Stimulated activated CD4-positive, alpha-beta T cell treated with anti-CD3 and anti-CD28 coated beads, TNF-alpha, amount 100 ng/mL, for 24 hours (primary cell): ENCODE data around the gene PCDHA10.
A peak's percentile ranks its signal among the peaks of the same experiment; 100 is the strongest.
"Not testable (repeated sequence)": the region's sequence is repeated elsewhere in the genome, so short reads cannot be mapped to it uniquely, and the experiment has no call there.

Experiments used
- DNase-seq, 3 experiments: peaks; one replicate each; pipeline ENCODE4 v3.0.0-alpha.2; 2020; ENCODE audit warnings: low read depth in 3 of 3

PCDHA10 gene, protein sequence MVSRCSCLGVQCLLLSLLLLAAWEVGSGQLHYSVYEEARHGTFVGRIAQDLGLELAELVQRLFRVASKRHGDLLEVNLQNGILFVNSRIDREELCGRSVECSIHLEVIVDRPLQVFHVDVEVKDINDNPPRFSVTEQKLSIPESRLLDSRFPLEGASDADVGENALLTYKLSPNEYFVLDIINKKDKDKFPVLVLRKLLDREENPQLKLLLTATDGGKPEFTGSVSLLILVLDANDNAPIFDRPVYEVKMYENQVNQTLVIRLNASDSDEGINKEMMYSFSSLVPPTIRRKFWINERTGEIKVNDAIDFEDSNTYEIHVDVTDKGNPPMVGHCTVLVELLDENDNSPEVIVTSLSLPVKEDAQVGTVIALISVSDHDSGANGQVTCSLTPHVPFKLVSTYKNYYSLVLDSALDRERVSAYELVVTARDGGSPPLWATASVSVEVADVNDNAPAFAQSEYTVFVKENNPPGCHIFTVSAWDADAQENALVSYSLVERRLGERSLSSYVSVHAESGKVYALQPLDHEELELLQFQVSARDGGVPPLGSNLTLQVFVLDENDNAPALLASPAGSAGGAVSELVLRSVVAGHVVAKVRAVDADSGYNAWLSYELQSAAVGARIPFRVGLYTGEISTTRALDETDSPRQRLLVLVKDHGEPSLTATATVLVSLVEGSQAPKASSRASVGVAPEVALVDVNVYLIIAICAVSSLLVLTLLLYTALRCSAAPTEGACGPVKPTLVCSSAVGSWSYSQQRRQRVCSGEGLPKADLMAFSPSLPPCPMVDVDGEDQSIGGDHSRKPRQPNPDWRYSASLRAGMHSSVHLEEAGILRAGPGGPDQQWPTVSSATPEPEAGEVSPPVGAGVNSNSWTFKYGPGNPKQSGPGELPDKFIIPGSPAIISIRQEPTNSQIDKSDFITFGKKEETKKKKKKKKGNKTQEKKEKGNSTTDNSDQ

GRCh38 chr5:140855772-140856674 is at the start of gene PCDHA10:
PCDHA10 (plus strand) TSS chr5:140855897; CDS start chr5:140856049, 152 bp downstream.
- no peak for DNase-seq

- peak in 1 of 3 experiments; percentile 29 for DNase-seq
These were observed 48.6 kb upstream of the PCDHA10 start, which contains the start of gene PCDHA4 for GRCh38 chr5:140806834-140807775. PCDHA4 (plus strand) TSS chr5:140807068.

GRCh38 chr5:140808241-140808888 is 47.3 kb upstream of the PCDHA10 start:
- DNase-seq: not testable (repeated sequence)

- DNase-seq: no peak
These were observed 46.8 kb upstream of the PCDHA10 start for GRCh38 chr5:140808889-140809291.

GRCh38 chr5:140821375-140822280 is 34.1 kb upstream of the PCDHA10 start, which contains the start of gene PCDHA5:
PCDHA5 (plus strand) TSS chr5:140821613.
- DNase-seq: peak in 1 of 3 experiments; percentile 28

- DNase-seq: no peak
These were observed 33.4 kb upstream of the PCDHA10 start for GRCh38 chr5:140822281-140822629.

- not testable (repeated sequence) for DNase-seq
These were observed 32.7 kb upstream of the PCDHA10 start for GRCh38 chr5:140822969-140823368.

GRCh38 chr5:140823475-140823874 is 32.2 kb upstream of the PCDHA10 start:
- DNase-seq: no peak

DNA sequence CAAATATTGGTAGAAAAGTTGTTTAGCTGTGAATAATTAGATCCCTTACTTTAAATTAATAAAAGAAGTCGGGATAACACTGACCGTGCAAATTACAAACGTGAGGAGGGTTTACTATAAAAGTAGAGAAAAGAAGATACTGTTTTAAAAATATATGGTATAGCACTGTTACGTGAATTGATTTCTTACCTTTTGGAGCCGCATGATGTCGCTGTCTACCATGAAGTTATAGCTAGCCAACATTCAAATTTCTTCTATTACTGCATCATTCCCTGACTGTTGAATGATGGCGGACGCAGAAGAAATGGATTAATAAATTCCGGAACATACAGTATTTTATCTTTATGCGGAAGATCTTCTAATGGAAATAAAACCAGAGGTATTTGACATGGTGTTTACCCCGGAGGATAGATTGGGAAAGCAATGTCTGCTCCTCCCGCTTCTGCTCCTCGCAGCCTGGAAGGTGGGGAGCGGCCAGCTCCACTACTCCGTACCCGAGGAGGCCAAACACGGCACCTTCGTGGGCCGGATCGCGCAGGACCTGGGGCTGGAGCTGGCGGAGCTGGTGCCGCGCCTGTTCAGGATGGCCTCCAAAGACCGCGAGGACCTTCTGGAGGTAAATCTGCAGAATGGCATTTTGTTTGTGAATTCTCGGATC is 27.9 kb upstream of the PCDHA10 start, which contains the start of gene PCDHA6:
Gene PCDHA6 (plus strand): TSS at position 257 of the 658 bp plus-strand sequence. CDS start 132 bp downstream, at position 389.
- DNase-seq: no peak

- no peak for DNase-seq
These were observed 27.3 kb upstream of the PCDHA10 start for GRCh38 chr5:140828362-140828737.

- not testable (repeated sequence) for DNase-seq
These were observed 25.9 kb upstream of the PCDHA10 start for GRCh38 chr5:140829511-140830501.

- no peak for DNase-seq
These were observed 21.7 kb upstream of the PCDHA10 start, which contains the start of gene PCDHA7 for GRCh38 chr5:140833993-140834392. PCDHA7 (plus strand) TSS chr5:140834269; CDS start chr5:140834384, 115 bp downstream.

DNA sequence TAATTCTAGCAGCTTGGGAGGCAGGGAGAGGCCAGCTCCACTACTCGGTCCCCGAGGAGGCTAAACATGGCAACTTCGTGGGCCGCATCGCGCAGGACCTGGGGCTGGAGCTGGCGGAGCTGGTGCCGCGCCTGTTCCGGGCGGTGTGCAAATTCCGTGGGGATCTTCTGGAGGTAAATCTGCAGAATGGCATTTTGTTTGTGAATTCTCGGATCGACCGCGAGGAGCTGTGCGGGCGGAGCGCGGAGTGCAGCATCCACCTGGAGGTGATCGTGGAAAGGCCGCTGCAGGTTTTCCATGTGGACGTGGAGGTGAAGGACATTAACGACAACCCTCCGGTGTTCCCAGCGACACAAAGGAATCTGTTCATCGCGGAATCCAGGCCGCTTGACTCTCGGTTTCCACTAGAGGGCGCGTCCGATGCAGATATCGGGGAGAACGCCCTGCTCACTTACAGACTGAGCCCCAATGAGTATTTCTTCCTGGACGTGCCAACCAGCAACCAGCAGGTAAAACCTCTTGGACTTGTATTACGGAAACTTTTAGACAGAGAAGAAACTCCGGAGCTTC is 21.2 kb upstream of the PCDHA10 start:
- DNase-seq: not testable (repeated sequence)

- DNase-seq: no peak
These were observed 19.8 kb upstream of the PCDHA10 start for GRCh38 chr5:140835622-140836510.
